H1 (cell line): ENCODE data around the gene CFDP1. TPM values are rescaled to one million over a fixed set of nuclear protein-coding genes. Genes with fewer than 3 reads are reported as not detected.

Experiments
- ATF3 ChIP-seq: IDR thresholded peaks from 2 replicates; pipeline ENCODE4 v1.6.1; 2011; ENCODE audit warnings: low read depth, mild to moderate bottlenecking, low read length; ENCODE audit not compliant: insufficient read depth
- CEBPB ChIP-seq: IDR thresholded peaks from 2 replicates; pipeline ENCODE4 v1.6.1; 2012; ENCODE audit warnings: low read depth, low read length
- E2F6 ChIP-seq: IDR thresholded peaks from 2 replicates; pipeline ENCODE4 v1.6.1; 2012; ENCODE audit warnings: inconsistent platforms
- EP300 ChIP-seq, 2 experiments: IDR thresholded peaks; 1 replicate in 1 of 2; 2 replicates in 1 of 2; pipeline ENCODE4 v1.6.1; 2011 to 2012; ENCODE audit warnings: low read depth in 2 of 2, low read length in 2 of 2, mild to moderate bottlenecking in 2 of 2, borderline replicate concordance in 1 of 2, inconsistent platforms in 1 of 2, moderate library complexity in 1 of 2
- GABPA ChIP-seq: IDR thresholded peaks from 2 replicates; pipeline ENCODE4 v1.6.1; 2011; ENCODE audit warnings: mild to moderate bottlenecking, low read length, moderate library complexity, borderline replicate concordance; ENCODE audit not compliant: insufficient read depth
- GTF2F1 ChIP-seq: IDR thresholded peaks from 2 replicates; pipeline ENCODE4 v1.6.1; 2012; ENCODE audit warnings: low read depth, low read length, improper control_type of control experiment, borderline replicate concordance
- JUND ChIP-seq: IDR thresholded peaks from 2 replicates; pipeline ENCODE4 v1.6.1; 2011; ENCODE audit warnings: mild to moderate bottlenecking, improper control_type of control experiment, low read length
- KDM4A ChIP-seq: IDR thresholded peaks from one replicate; pipeline ENCODE4 v1.7.1; 2012; ENCODE audit warnings: low read depth, mild to moderate bottlenecking, moderate library complexity, low read length, inconsistent platforms; ENCODE audit not compliant: severe bottlenecking
- MAX ChIP-seq: IDR thresholded peaks from 2 replicates; pipeline ENCODE4 v1.6.1; 2012; ENCODE audit warnings: inconsistent platforms
- NANOG ChIP-seq: IDR thresholded peaks from 2 replicates; pipeline ENCODE4 v1.6.1; 2011; ENCODE audit warnings: low read length, low read depth, mild to moderate bottlenecking, inconsistent platforms; ENCODE audit not compliant: insufficient read depth, poor library complexity, severe bottlenecking
- PHF8 ChIP-seq: fragments of 200-600 bp; sonication (generic); conservative IDR thresholded peaks from 2 replicates; pipeline ENCODE4 v1.7.1; 2012; ENCODE audit warnings: low read depth, mild to moderate bottlenecking, inconsistent platforms, low read length, moderate library complexity
- POLR2A ChIP-seq, 2 experiments: IDR thresholded peaks; 1 replicate in 1 of 2; 2 replicates in 1 of 2; pipeline ENCODE4 v1.6.1; 2011; ENCODE audit warnings: low read depth in 2 of 2, low read length in 2 of 2, mild to moderate bottlenecking in 2 of 2; ENCODE audit errors: control extremely low read depth in 1 of 2
- RBBP5 ChIP-seq: IDR thresholded peaks from 2 replicates; pipeline ENCODE4 v1.7.1; 2012; ENCODE audit warnings: low read depth, mild to moderate bottlenecking, inconsistent platforms, low read length, moderate library complexity, borderline replicate concordance
- RXRA ChIP-seq: IDR thresholded peaks from 2 replicates; pipeline ENCODE4 v1.6.1; 2011; ENCODE audit warnings: low read depth, mild to moderate bottlenecking, low read length, moderate library complexity; ENCODE audit not compliant: insufficient read depth
- SAP30 ChIP-seq: fragments of 300-600 bp; sonication (generic); IDR thresholded peaks from 2 replicates; pipeline ENCODE4 v1.7.1; 2012; ENCODE audit warnings: low read length, moderate library complexity, mild to moderate bottlenecking, inconsistent platforms; ENCODE audit not compliant: insufficient read depth, insufficient replicate concordance
- SIRT6 ChIP-seq: IDR thresholded peaks from one replicate; pipeline ENCODE4 v1.7.1; 2012; ENCODE audit warnings: low read length, inconsistent platforms
- SP4 ChIP-seq: IDR thresholded peaks from 2 replicates; pipeline ENCODE4 v1.6.1; 2012; ENCODE audit warnings: low read length, inconsistent platforms
- SRF ChIP-seq: IDR thresholded peaks from 2 replicates; pipeline ENCODE4 v1.6.1; 2011; ENCODE audit warnings: mild to moderate bottlenecking, low read depth, low read length, moderate library complexity
- SUZ12 ChIP-seq: fragments of 200-600 bp; sonication (generic); IDR thresholded peaks from 2 replicates; pipeline ENCODE4 v1.6.1; 2012; ENCODE audit warnings: mild to moderate bottlenecking, inconsistent platforms, low read length, moderate library complexity, mixed read lengths
- TAF1 ChIP-seq: IDR thresholded peaks from 2 replicates; pipeline ENCODE4 v1.6.1; 2011; ENCODE audit warnings: mild to moderate bottlenecking, low read depth, low read length
- TBP ChIP-seq: IDR thresholded peaks from 2 replicates; pipeline ENCODE4 v1.6.1; 2011; ENCODE audit warnings: low read depth, low read length, improper control_type of control experiment
- TEAD4 ChIP-seq: IDR thresholded peaks from 2 replicates; pipeline ENCODE4 v1.6.1; 2012; ENCODE audit warnings: low read depth, low read length, inconsistent platforms, mixed read lengths
- polyA plus RNA-seq, 7 experiments: library from polyadenylated mRNA; depleted of rRNA in 3 of 7; stranded (reverse) in 5 of 7; unstranded in 2 of 7; fragments of >200 nt in 5 of 7; fragments of 200-250 nt in 2 of 7; gene quantifications; 1 replicate in 5 of 7; 2 replicates in 1 of 7; 4 replicates in 1 of 7; pipeline versions ENCODE4 v1.2.1 to v1.2.3, GENCODE V29; 2011 to 2013; ENCODE audit warnings: missing spikeins in 2 of 7, mixed read lengths in 2 of 7
- total RNA-seq: library from RNA; stranded (reverse); fragmentation: NEBNext Ultra II Directional; extraction: Animal tissue kit (Norgen Biotek cat#: 25700); gene quantifications from 2 replicates; pipeline ENCODE4 v1.2.1, GENCODE V29; 2021

CFDP1 gene
- total and polyA plus RNA-seq, 2 of the 8 experiments (the other 6 are each of a cell fraction or from before 2014, with no cell fraction given): 25.5 to 77.3 TPM

- TF ChIP-seq NANOG (no peak), SRF (peak; percentile 93), RBBP5 (no peak), SIRT6 (no peak), TEAD4 (peak; percentile 61; the same call in 1 of the 2 replicates), EP300 (IDR thresholded peaks at IDR 0.05; ENCODE audit: borderline replicate concordance in 1 of 2, low read depth in 2 of 2, low read length in 2 of 2) (peak in 1 of 2 experiments; percentile 86; a peak in 2 of 3 replicates), MAX (0 out of 2 replicates have a peak, but pooled peaks have one; percentile 19), GTF2F1 (no peak), PHF8 (no peak), ATF3 (no peak), KDM4A (no peak), SUZ12 (no peak), RXRA (no peak), SAP30 (no peak), SP4 (no peak), TAF1 (peak; percentile 43; the same call in 1 of the 2 replicates), TBP (0 out of 2 replicates have a peak, but pooled peaks have one; percentile 19), CEBPB (no peak), POLR2A (IDR thresholded peaks at IDR 0.05; ENCODE audit: control extremely low read depth in 1 of 2, low read depth in 2 of 2, low read length in 2 of 2) (peak in 1 of 2 experiments; percentile 77; a peak in 2 of 3 replicates), E2F6 (no peak), JUND (peak; percentile 96), GABPA (0 out of 2 replicates have a peak, but pooled peaks have one; percentile 9)
These were observed 188.2 kb downstream of the CFDP1 start (continued) for GRCh38 chr16:75244844-75245758.
